Cortex of kidney (tissue), 1 donor: ENCODE results near the gene TGFB2.

Experiments
- DNase-seq: peaks from one replicate; lab custom pipeline; 2025; lab: John Stamatoyannopoulos, UW

TGFB2 gene

GRCh38 chr1:218332416-218332815 lies 12.7 kb upstream of the TGFB2 start:
- DNase-seq, result no peak

DNA sequence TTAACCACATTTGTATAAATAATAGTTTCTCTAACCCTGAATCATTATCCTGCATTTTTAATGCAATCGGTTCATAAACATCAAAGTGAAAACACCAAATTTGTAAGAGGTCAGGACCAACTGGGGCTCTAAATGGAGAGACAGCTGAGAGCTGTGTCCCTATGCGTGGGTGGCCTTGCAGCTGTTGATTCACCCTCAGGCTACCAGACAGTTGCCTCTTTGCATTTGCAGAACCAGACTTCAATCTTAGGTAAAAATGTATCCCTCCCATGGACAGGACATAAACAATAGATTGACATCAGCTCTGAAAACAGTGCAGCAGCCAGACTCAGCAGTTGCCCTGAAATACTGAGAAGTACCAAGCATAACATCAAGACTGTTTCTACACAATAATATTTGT lies 8.8 kb upstream of the TGFB2 start:
- DNase-seq, result no peak

DNA sequence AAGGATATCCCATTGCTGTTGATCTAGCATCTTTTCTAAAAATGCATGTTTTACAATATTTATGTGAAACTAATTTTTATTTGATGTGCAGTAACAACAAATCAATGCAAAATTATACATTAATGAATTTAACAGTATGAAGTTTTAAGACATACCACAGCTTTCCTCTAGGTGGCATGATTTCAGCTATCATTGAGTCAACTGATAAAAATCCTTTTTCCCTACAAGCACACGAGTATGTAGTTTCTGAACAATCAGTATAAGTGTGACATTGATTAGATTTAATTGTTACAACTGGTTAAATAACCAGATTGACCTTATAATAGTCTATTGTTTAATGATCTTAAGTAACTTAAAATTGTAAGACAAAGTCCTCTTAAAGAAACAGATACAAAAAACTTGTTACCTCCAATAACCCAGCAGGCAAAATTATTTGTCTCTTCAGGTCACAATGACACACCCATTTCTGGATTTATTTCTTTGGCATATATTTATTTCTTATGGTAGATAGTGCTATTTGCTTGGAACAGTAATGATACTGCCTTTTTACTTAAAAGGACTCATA lies 5.8 kb upstream of the TGFB2 start:
- no peak for DNase-seq

DNA sequence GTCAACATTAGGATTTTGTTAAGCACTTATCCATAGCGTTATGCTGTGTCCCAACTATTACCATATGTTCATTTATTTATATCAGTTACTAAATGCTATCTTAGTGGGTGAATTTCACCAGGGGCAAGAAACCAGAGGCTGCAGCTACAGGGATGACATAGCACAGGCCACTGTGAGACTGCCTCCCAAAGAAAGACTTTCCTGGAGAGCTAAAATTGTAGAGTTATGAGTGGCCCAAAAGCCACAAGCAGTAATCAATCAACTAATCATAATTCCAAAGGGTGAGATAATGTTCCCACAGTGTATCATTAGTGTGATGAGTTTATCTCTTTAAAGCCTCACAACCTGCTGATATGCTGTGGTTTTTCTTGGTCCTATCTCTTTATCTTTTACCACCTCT lies 3.8 kb upstream of the TGFB2 start:
- DNase-seq, result no peak

- DNase-seq, result no peak
These were observed 3.0 kb upstream of the TGFB2 start for GRCh38 chr1:218342091-218342490.

DNA sequence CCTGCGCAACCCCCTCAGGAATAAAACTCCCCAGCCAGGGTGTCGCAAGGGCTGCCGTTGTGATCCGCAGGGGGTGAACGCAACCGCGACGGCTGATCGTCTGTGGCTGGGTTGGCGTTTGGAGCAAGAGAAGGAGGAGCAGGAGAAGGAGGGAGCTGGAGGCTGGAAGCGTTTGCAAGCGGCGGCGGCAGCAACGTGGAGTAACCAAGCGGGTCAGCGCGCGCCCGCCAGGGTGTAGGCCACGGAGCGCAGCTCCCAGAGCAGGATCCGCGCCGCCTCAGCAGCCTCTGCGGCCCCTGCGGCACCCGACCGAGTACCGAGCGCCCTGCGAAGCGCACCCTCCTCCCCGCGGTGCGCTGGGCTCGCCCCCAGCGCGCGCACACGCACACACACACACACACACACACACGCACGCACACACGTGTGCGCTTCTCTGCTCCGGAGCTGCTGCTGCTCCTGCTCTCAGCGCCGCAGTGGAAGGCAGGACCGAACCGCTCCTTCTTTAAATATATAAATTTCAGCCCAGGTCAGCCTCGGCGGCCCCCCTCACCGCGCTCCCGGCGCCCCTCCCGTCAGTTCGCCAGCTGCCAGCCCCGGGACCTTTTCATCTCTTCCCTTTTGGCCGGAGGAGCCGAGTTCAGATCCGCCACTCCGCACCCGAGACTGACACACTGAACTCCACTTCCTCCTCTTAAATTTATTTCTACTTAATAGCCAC lies 696 bp downstream of the TGFB2 start:
- DNase-seq, result no peak

DNA sequence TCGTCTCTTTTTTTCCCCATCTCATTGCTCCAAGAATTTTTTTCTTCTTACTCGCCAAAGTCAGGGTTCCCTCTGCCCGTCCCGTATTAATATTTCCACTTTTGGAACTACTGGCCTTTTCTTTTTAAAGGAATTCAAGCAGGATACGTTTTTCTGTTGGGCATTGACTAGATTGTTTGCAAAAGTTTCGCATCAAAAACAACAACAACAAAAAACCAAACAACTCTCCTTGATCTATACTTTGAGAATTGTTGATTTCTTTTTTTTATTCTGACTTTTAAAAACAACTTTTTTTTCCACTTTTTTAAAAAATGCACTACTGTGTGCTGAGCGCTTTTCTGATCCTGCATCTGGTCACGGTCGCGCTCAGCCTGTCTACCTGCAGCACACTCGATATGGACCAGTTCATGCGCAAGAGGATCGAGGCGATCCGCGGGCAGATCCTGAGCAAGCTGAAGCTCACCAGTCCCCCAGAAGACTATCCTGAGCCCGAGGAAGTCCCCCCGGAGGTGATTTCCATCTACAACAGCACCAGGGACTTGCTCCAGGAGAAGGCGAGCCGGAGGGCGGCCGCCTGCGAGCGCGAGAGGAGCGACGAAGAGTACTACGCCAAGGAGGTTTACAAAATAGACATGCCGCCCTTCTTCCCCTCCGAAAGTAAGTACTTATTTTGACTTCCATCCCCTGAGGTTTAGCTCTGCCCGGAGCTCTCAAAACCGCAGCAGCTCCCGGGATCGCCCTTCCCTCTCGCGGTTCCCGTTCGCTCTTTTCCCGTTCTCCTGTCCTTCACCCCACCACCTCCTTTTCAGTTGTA lies 1.5 kb downstream of the TGFB2 start:
- DNase-seq, result no peak

DNA sequence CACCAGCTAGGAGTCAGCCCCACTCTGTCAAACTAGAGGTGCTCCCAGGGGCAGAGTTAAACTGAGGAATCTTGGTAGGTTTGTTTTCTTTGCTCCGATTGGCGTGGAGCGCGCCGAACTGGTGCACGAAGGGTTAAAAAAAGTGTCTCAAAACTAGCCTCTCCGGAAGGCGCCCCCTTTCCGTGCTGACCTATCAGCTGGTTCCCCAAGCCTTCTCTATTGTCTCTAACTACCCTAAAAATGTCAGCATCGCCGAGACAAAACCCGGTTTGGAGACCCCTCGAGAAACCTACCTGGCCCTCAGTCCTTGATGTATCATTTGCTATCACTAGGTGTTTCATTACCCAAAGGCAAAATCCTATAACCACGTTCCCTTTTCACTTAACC lies 2.2 kb downstream of the TGFB2 start:
- DNase-seq, result no peak

DNA sequence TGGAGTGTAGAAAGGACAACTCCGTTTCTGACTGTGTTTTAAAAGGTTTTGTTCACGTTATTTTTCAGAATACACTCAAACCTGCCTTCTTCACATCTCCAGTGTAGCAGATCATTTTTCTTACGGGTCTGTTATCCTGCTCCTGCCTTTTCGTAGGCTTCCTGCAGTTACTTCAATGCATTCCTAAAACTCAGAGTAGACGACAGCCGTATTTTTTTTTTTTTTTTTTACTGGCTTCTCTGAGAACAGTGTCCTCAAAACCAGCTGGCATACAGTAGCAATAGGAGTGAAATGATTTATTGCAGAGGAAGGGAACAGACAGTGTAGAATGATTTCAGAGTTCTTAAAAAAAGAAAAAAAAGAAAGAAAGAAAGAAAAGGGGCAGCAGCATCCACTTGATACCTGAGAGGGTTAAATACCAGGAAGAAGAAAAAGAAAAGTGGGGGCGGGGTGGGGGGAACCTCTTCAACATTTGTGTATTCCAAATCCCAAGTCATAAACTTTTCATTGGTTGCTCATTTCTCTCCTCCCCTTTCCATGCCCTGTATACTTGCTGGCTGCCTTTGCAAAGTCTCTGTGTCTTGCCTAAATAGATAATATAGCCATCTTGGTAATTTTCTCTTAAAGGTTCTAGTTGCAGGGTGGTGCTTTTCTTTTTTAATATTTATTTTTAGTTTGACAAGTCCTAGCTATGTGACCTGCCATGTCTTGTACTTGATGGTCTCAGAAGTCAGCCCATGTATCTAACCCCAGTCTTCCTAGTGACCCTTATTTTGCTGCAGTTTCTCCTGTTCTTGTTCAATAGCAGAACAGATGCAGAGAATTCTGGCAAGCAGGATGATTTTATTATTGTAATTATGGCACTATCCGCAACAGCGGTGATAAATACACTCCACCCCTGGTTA lies 2.8 kb downstream of the TGFB2 start:
- no peak for DNase-seq

DNA sequence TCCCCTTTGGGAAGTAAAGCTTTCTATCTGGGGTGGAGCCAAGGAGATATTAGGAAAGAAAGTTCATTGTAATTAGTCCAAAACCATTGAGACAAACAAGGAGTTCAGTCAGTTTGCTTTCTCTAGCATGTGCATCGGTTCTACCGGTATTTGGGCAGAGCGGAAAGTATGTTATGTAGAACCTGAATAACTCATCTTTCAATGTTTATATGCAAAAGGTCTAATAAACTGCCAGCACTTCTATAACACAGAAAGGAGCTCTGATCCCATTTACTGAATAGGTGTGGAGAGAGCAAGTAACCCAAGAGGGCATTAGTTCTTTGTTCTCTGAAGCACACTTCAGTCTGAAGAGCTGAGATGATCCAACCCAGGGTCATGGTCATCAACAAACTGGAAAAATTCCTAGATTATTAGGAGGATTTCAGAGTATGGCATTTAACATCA lies 3.5 kb downstream of the TGFB2 start:
- no peak for DNase-seq

DNA sequence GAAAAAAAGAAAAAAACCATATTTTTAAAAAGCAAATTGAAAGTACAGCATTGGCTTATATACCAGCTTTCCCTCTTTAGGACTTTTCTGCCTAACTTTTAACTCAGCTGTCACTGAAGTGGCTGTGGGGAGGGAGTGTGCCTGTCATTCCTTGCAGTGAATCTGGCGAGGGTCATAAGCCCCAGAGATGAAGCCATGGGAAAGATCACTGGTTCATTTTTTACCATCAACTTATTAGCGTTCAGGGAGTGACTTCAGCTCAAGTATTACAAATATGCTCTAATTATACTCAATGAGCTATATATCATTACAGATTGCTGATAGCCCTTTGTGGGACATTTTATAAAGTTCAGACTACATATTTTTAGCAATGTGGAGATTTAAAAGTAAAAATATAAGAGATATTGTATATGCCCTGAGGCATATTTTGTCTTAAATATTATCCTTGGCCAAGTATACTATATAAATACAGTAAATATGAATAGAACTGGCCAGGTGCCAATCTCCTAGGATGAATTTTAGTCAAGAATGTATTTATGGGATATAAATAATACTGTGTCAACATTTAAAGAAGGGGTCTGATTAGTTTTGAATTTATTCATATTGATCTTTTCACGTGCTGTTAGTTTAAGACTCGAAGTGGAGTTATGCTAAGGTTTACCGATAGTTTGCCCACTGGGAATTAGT lies 4.4 kb downstream of the TGFB2 start:
- DNase-seq, result no peak

GRCh38 chr1:218350035-218350525 lies 4.9 kb downstream of the TGFB2 start:
- no peak for DNase-seq

- DNase-seq, result no peak
These were observed 5.7 kb downstream of the TGFB2 start for GRCh38 chr1:218350801-218351266.

DNA sequence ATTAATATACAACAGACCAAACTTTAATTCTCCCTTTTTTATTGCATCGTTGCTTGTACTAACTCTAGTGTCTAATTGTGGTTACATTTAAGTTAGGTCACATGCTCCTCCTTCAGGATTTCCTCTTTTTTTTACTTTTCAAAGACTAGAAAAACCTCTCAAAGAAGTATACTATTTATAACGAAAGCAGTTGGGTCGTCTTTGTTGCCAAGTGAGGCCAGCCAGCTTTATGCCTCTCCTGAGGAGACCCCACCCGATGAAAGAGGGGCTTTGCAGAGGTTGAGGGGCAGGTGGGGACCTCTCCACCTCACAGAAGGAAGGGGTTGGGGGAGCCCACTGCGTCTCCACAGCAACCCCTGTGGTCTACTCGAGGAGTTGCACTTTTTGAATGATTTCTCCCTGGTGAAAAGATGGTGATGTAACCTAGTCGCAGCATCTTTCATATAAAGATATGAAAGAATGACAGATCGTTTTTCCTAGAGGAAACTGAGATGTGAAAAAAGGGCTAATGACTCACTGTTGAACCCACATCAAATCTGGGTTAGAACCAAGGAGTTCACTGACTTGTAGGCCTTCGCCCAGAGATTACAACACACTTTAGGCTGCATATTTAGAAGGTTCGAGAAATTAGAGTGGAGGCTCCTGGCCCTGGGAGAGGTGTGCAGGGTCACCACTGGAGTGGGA lies 6.4 kb downstream of the TGFB2 start:
- DNase-seq, result no peak

- no peak for DNase-seq
These were observed 6.9 kb downstream of the TGFB2 start for GRCh38 chr1:218352075-218352438.

DNA sequence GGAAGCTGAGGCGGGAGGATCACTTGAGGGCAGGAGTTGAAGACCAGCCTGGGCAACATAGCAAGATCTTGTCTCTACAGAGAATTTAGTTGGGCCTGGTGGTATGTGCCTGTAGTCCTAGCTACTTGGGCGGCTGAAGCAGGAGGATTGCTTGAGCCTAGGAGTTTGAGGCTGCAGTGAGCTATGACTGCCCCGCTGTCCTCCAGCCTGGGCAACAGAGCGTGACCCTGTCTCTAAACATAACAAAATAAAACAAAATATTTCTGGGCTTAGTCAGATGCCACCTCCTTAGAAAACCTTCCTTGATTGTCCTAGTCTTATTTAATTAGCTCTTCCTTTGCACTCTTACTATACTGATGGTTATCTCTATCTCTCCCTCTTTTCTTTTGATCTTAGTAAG lies 8.5 kb downstream of the TGFB2 start:
- no peak for DNase-seq

- no peak for DNase-seq
These were observed 10.1 kb downstream of the TGFB2 start for GRCh38 chr1:218355278-218355677.

- no peak for DNase-seq
These were observed 12.2 kb downstream of the TGFB2 start for GRCh38 chr1:218357211-218357892.

GRCh38 chr1:218357893-218358232 lies 12.7 kb downstream of the TGFB2 start:
- no peak for DNase-seq
